ENCODE measurements around the gene GPR153. TPM values are rescaled to one million over a fixed set of nuclear protein-coding genes. Genes with fewer than 3 reads are reported as not detected.

The GPR153 gene
- total RNA-seq, 1 experiment from 2014 or later: 3.4 TPM

DNA sequence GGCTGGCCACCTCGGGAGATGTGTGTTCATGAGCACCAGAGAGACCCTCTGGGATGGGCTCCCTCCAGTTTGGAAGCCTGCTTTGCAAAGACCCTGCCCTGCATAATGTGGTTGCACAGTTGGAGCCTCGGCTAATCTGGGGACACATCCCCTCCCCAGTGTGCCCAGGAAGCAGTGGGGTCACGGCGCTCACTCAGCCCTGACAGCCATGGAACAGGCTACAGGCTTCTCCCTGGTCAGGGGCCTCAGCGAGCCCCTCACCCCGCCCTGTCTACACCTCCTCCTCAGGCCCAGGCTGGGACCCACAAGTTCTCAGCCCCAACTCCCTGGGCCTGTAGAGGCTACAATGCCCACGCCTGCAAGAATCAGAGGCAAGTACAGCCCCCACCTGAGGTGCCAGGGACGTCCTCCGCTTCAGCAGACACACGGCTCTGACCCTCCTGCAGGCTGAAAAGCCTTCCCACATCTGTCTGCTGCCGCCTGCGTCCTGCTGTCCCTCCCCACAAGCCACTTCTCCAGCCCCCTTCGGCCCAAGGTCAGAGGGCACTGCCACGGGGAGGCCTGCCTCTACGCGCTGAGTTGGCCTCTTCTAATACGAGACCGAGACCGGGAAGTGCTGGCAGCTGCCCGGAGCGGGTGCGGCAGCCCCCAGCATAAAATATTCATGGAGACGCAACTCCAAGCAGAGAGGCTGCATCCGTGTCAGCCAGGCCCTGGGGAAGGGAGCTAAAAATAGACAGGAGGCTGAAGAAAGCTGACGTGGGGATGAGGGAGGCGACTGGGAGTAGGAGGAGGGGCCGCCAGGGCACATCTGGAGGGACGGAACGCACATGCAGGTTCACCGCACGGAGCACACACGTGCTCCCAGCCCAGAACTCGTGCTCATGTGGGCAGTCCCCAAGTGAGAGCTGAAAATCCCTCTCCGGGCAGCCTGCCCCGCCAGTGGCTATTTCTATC lies 15.2 kb upstream of the GPR153 start:
- H2AFZ ChIP-seq (ENCODE audit: low read length): no peak overlapping the region
- no peaks in the 10 kb centered on the region for H3K4me1 ChIP-seq (ENCODE audit: low read length)
- H3K4me2 ChIP-seq (ENCODE audit: low read depth, low read length, poor library complexity, severe bottlenecking): no peak overlapping the region
- H3K27ac ChIP-seq (ENCODE audit: low read length): no peak overlapping the region
- 0 out of 2 replicates have a peak, but pooled peaks cover 3% of the 10 kb centered on the region for H4K20me1 ChIP-seq (ENCODE audit: insufficient read depth, low read depth, low read length)
- H3K9me2 ChIP-seq (replicated peaks; ENCODE audit: insufficient read depth, low read length): no peaks in the 10 kb centered on the region
- no peaks in the 10 kb centered on the region for H3K9me3 ChIP-seq (ENCODE audit: low read length)
- H3K9ac ChIP-seq (ENCODE audit: low read length): no peak overlapping the region
- H3K36me3 ChIP-seq (ENCODE audit: insufficient read depth, low read length): no peaks in the 10 kb centered on the region
- H3K79me2 ChIP-seq (ENCODE audit: low read length): no peaks in the 10 kb centered on the region
- DNase-seq: no peak
- no peak overlapping the region for H3K4me3 ChIP-seq (ENCODE audit: low read length)
- no peaks in the 10 kb centered on the region for H3K27me3 ChIP-seq (ENCODE audit: low read length)

DNA sequence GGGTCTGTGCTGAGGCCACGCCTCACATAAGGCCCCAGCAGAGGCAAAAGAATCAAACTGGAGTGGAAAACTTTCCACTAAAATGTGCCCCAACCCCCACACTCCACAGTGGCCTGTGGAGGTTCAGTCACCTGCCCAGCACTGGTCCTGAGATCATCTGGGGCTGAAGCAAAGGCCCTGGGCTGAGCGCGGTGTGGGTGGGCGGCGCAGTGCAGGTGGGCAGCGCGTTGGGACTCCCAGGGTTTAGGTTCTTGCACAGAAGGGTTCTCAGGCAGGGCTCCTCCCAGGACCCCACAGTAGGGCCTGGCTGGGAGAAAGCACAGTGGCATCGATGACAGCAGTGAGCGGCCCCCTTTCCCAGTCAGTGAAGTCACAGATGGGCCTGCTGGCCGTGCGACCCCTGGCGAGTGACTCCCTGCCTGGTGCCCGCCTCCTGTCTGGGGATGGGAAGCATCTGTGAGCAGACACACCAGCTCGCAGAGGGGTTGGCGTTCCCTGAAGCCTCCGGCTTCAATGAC lies 13.8 kb upstream of the GPR153 start:
- Histone ChIP-seq H3K27ac (ENCODE audit: low read length) (no peak overlapping the region), H3K36me3 (ENCODE audit: insufficient read depth, low read length) (no peaks in the 10 kb centered on the region), H3K9ac (ENCODE audit: low read length) (no peak overlapping the region), H3K9me3 (ENCODE audit: low read length) (no peaks in the 10 kb centered on the region), H3K4me3 (ENCODE audit: low read length) (no peak overlapping the region), H3K79me2 (ENCODE audit: low read length) (no peaks in the 10 kb centered on the region), H3K4me1 (ENCODE audit: low read length) (no peaks in the 10 kb centered on the region), H3K4me2 (ENCODE audit: low read depth, low read length, poor library complexity, severe bottlenecking) (no peak overlapping the region), H3K9me2 (replicated peaks; ENCODE audit: insufficient read depth, low read length) (no peaks in the 10 kb centered on the region), H3K27me3 (ENCODE audit: low read length) (no peaks in the 10 kb centered on the region), H4K20me1 (ENCODE audit: insufficient read depth, low read depth, low read length) (0 out of 2 replicates have a peak, but pooled peaks cover 3% of the 10 kb centered on the region), H2AFZ (ENCODE audit: low read length) (no peak overlapping the region)
- DNase-seq: no peak

DNA sequence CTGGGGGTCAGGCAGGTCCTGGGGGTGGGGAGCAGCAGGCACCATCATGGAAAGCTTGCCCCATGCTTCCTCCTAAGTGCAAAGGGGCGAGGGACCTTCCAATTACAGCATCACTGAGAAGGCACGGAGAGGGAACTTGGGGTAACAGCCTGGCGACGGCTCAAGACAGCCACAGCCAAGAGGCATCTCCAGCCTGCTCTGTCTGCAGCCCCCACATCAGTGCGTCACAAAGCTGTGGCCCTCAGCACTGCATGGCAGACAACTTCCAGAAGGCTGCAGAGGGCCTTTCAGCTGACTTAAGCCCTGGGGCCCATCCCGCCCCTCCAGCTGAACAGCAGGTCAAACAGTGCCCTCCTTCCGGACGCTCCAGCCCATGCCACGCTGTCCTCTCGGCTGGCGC lies 13.2 kb upstream of the GPR153 start:
- Histone ChIP-seq H3K9ac (ENCODE audit: low read length) (no peak overlapping the region), H3K79me2 (ENCODE audit: low read length) (no peaks in the 10 kb centered on the region), H4K20me1 (ENCODE audit: insufficient read depth, low read depth, low read length) (peaks cover 3% of the 10 kb centered on the region; the same call in 1 of the 2 replicates), H2AFZ (ENCODE audit: low read length) (no peak overlapping the region), H3K4me3 (ENCODE audit: low read length) (no peak overlapping the region), H3K4me1 (ENCODE audit: low read length) (no peaks in the 10 kb centered on the region), H3K9me3 (ENCODE audit: low read length) (no peaks in the 10 kb centered on the region), H3K9me2 (replicated peaks; ENCODE audit: insufficient read depth, low read length) (no peaks in the 10 kb centered on the region), H3K4me2 (ENCODE audit: low read depth, low read length, poor library complexity, severe bottlenecking) (no peak overlapping the region), H3K27ac (ENCODE audit: low read length) (no peak overlapping the region), H3K27me3 (ENCODE audit: low read length) (no peaks in the 10 kb centered on the region), H3K36me3 (ENCODE audit: insufficient read depth, low read length) (no peaks in the 10 kb centered on the region)
- no peak for DNase-seq

GRCh38 chr1:6273380-6273891 lies 12.5 kb upstream of the GPR153 start:
- H3K9ac ChIP-seq (ENCODE audit: low read length): no peak overlapping the region
- DNase-seq: no peak
- H3K79me2 ChIP-seq (ENCODE audit: low read length): no peaks in the 10 kb centered on the region
- no peaks in the 10 kb centered on the region for H3K36me3 ChIP-seq (ENCODE audit: insufficient read depth, low read length)
- H2AFZ ChIP-seq (ENCODE audit: low read length): no peak overlapping the region
- H3K4me1 ChIP-seq (ENCODE audit: low read length): no peaks in the 10 kb centered on the region
- no peaks in the 10 kb centered on the region for H3K9me3 ChIP-seq (ENCODE audit: low read length)
- no peak overlapping the region for H3K4me2 ChIP-seq (ENCODE audit: low read depth, low read length, poor library complexity, severe bottlenecking)
- H3K9me2 ChIP-seq (replicated peaks; ENCODE audit: insufficient read depth, low read length): no peaks in the 10 kb centered on the region
- H3K27ac ChIP-seq (ENCODE audit: low read length): no peak overlapping the region
- no peaks in the 10 kb centered on the region for H3K27me3 ChIP-seq (ENCODE audit: low read length)
- peaks cover 7% of the 10 kb centered on the region; the same call in 1 of the 2 replicates for H4K20me1 ChIP-seq (ENCODE audit: insufficient read depth, low read depth, low read length)
- no peak overlapping the region for H3K4me3 ChIP-seq (ENCODE audit: low read length)

GRCh38 chr1:6272868-6273267 lies 12.0 kb upstream of the GPR153 start:
- no peak overlapping the region for H3K4me3 ChIP-seq (ENCODE audit: low read length)
- peaks cover 7% of the 10 kb centered on the region; the same call in 1 of the 2 replicates for H4K20me1 ChIP-seq (ENCODE audit: insufficient read depth, low read depth, low read length)
- H3K27ac ChIP-seq (ENCODE audit: low read length): no peak overlapping the region
- H3K4me1 ChIP-seq (ENCODE audit: low read length): no peaks in the 10 kb centered on the region
- H3K9ac ChIP-seq (ENCODE audit: low read length): no peak overlapping the region
- H3K4me2 ChIP-seq (ENCODE audit: low read depth, low read length, poor library complexity, severe bottlenecking): no peak overlapping the region
- no peaks in the 10 kb centered on the region for H3K27me3 ChIP-seq (ENCODE audit: low read length)
- no peak overlapping the region for H2AFZ ChIP-seq (ENCODE audit: low read length)
- no peaks in the 10 kb centered on the region for H3K9me2 ChIP-seq (replicated peaks; ENCODE audit: insufficient read depth, low read length)
- H3K36me3 ChIP-seq (ENCODE audit: insufficient read depth, low read length): no peaks in the 10 kb centered on the region
- H3K9me3 ChIP-seq (ENCODE audit: low read length): no peaks in the 10 kb centered on the region
- H3K79me2 ChIP-seq (ENCODE audit: low read length): no peaks in the 10 kb centered on the region
- DNase-seq: no peak

DNA sequence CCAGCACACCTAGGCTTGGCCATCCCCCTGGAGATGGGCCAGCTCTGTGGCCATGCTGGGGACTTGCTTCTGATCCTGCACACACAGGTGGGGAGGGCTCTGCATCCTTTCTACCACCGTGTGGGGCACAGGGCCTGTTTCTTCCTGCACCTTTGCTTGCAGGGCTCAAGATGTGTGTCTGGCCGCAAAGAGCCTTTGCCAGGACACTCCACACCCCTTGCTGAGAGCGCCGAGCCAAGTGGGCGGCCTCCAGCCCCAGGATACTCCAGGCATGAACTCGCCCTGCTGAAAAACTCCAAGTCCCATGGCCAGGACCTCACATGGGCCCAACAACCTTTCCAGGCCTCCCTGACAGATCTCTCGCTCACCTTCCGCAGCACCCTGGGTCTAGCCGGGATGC lies 11.6 kb upstream of the GPR153 start:
- H3K9ac ChIP-seq (ENCODE audit: low read length): no peak overlapping the region

DNA sequence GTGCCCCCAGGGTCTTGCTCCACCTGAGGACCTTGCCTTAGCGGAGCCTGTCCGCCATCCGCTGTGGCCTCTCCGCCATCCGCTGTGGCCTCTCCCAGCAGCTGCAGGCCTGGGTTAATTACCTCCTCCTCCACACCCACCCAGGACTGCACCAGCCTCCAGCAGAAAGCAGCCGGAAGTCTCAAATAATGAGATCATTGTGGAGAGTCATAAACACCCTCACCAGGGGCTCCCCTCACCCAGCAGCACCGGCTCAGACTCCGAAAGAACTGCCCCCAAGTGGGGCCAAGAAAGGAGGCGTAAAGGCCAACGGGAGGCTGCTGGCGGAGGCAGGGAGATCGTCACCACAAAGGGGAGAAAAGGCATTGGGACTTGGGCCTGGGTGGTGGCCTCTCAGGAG lies 10.7 kb upstream of the GPR153 start:
- Histone ChIP-seq H3K36me3 (ENCODE audit: insufficient read depth, low read length) (no peaks in the 10 kb centered on the region), H3K79me2 (ENCODE audit: low read length) (no peaks in the 10 kb centered on the region), H3K9me2 (replicated peaks; ENCODE audit: insufficient read depth, low read length) (no peaks in the 10 kb centered on the region), H3K27ac (ENCODE audit: low read length) (no peak overlapping the region), H3K27me3 (ENCODE audit: low read length) (no peaks in the 10 kb centered on the region), H3K4me2 (ENCODE audit: low read depth, low read length, poor library complexity, severe bottlenecking) (no peak overlapping the region), H3K9ac (ENCODE audit: low read length) (no peak overlapping the region), H3K4me1 (ENCODE audit: low read length) (no peaks in the 10 kb centered on the region), H2AFZ (ENCODE audit: low read length) (no peak overlapping the region), H3K4me3 (ENCODE audit: low read length) (no peak overlapping the region), H3K9me3 (ENCODE audit: low read length) (no peaks in the 10 kb centered on the region), H4K20me1 (ENCODE audit: insufficient read depth, low read depth, low read length) (peaks cover 7% of the 10 kb centered on the region; the same call in 1 of the 2 replicates)
- no peak for DNase-seq

More for the DNA sequence above, 11.6 kb upstream of the GPR153 start:
- H3K9me2 ChIP-seq (replicated peaks; ENCODE audit: insufficient read depth, low read length): no peaks in the 10 kb centered on the region
- no peak overlapping the region for H3K4me2 ChIP-seq (ENCODE audit: low read depth, low read length, poor library complexity, severe bottlenecking)
- no peak overlapping the region for H2AFZ ChIP-seq (ENCODE audit: low read length)
- H3K36me3 ChIP-seq (ENCODE audit: insufficient read depth, low read length): no peaks in the 10 kb centered on the region
- H3K79me2 ChIP-seq (ENCODE audit: low read length): no peaks in the 10 kb centered on the region
- no peaks in the 10 kb centered on the region for H3K9me3 ChIP-seq (ENCODE audit: low read length)
- H3K27ac ChIP-seq (ENCODE audit: low read length): no peak overlapping the region
- no peaks in the 10 kb centered on the region for H3K27me3 ChIP-seq (ENCODE audit: low read length)
- H3K4me1 ChIP-seq (ENCODE audit: low read length): no peaks in the 10 kb centered on the region
- H4K20me1 ChIP-seq (ENCODE audit: insufficient read depth, low read depth, low read length): peaks cover 7% of the 10 kb centered on the region; the same call in 1 of the 2 replicates
- no peak for DNase-seq
- H3K4me3 ChIP-seq (ENCODE audit: low read length): no peak overlapping the region

DNA sequence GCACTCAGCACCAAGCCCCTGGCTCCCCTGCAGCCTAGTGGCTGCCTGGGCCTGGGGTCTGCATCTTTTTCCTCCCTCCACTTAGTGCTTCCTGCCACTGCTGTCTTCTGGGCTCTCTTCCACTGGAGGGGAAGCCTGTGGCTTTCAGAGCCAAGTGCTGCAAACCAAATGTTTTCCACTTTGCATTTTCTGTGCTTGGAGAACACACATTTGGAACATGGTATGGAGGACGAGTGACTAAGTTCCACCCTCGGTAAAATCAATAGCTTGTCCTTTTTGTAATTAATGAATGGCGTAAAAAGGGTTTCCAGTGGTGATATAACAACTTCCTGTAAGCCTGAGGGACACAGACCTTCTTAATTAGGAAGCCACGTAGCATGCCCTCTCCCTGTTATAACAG lies 10.1 kb upstream of the GPR153 start:
- H3K9ac ChIP-seq (ENCODE audit: low read length): no peak overlapping the region
- DNase-seq: no peak
- H3K4me1 ChIP-seq (ENCODE audit: low read length): no peaks in the 10 kb centered on the region
- no peak overlapping the region for H2AFZ ChIP-seq (ENCODE audit: low read length)
- no peaks in the 10 kb centered on the region for H3K79me2 ChIP-seq (ENCODE audit: low read length)
- no peaks in the 10 kb centered on the region for H3K36me3 ChIP-seq (ENCODE audit: insufficient read depth, low read length)
- no peak overlapping the region for H3K4me3 ChIP-seq (ENCODE audit: low read length)
- no peaks in the 10 kb centered on the region for H3K27me3 ChIP-seq (ENCODE audit: low read length)
- H3K9me2 ChIP-seq (replicated peaks; ENCODE audit: insufficient read depth, low read length): no peaks in the 10 kb centered on the region
- peaks cover 7% of the 10 kb centered on the region; the same call in 1 of the 2 replicates for H4K20me1 ChIP-seq (ENCODE audit: insufficient read depth, low read depth, low read length)
- H3K4me2 ChIP-seq (ENCODE audit: low read depth, low read length, poor library complexity, severe bottlenecking): no peak overlapping the region
- H3K9me3 ChIP-seq (ENCODE audit: low read length): no peaks in the 10 kb centered on the region
- H3K27ac ChIP-seq (ENCODE audit: low read length): no peak overlapping the region

All from Karpas-422 (cell line).